Measurements from ENCODE around the gene SOS1. TPM values are rescaled to one million over a fixed set of nuclear protein-coding genes. Genes with fewer than 3 reads are reported as not detected.

SOS1 gene
- total RNA-seq, 1 donor from 2014 or later: 8.2 TPM

DNA sequence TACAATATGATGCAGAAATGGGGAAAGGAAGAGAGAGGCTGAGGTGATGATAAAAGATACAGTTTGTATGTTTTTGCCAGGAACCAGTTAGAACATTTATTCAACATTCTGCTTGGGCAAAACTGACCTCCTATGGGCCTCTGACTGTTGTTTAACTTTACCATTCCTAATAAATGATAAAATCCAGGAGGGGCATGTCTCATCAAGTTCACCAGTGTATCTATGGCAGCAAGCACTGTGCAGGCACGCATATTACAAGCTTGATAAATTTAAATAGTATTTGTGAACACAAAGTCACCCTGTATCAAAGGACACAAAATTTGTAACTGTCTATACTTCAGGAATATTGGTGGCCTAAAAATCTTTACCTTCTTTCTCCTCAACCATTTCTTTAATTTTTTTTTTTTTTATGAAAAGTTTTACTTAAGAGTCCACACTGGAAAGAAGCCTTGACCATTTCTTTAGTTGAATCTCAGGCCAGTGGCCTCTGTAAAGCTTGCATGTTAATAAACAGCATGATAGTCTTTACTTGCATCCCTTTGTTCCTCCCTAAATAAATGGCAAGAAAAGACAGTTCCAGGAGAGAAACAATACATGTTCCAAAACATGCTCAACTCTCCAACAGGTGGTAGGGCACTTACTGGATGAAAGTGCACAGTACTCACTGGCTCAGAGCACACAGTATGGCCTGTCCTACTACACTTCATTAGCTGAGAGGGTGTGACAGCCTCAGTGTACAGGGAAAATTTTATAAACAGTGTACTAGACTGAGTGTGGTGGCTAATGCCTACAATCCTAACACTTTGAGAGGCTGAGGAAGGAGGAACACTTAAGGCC is 52.3 kb downstream of the SOS1 start:
- TF ChIP-seq, protein P1, sequence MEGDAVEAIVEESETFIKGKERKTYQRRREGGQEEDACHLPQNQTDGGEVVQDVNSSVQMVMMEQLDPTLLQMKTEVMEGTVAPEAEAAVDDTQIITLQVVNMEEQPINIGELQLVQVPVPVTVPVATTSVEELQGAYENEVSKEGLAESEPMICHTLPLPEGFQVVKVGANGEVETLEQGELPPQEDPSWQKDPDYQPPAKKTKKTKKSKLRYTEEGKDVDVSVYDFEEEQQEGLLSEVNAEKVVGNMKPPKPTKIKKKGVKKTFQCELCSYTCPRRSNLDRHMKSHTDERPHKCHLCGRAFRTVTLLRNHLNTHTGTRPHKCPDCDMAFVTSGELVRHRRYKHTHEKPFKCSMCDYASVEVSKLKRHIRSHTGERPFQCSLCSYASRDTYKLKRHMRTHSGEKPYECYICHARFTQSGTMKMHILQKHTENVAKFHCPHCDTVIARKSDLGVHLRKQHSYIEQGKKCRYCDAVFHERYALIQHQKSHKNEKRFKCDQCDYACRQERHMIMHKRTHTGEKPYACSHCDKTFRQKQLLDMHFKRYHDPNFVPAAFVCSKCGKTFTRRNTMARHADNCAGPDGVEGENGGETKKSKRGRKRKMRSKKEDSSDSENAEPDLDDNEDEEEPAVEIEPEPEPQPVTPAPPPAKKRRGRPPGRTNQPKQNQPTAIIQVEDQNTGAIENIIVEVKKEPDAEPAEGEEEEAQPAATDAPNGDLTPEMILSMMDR (IDR thresholded peaks at IDR 0.05; ENCODE audit: insufficient read depth, low read length, severe bottlenecking): no peak
- no peak overlapping the region for H3K4me3 ChIP-seq (ENCODE audit: low read depth, low read length)
- no peaks in the 10 kb centered on the region for H3K27me3 ChIP-seq (ENCODE audit: control insufficient read depth, insufficient read depth, low read length)
- H3K36me3 ChIP-seq (ENCODE audit: control insufficient read depth, insufficient read depth, low read length): peaks cover 2% of the 10 kb centered on the region
- peak; percentile 90 for DNase-seq (ENCODE audit: low read depth)
- FAIRE-seq: no peak

DNA sequence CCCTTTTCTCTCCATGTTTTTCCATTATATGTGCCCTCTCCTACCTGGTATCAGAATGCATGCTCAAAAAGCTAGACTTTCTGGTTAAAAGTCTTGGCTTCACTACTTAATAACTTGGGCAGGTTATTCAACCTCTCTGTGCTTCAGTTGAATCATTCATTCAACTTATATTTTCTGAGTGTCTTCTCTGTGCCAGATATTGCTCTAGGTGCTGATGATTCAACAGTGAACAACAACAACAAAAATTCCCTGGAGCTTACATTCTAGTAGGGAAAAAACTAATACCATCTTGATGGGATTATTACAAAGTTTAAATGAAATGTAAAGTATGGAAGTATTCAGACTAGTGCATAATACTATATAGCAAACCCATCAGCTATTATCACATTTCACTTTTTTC is 55.2 kb downstream of the SOS1 start:
- FAIRE-seq: no peak
- TF ChIP-seq, protein P1 (IDR thresholded peaks at IDR 0.05; ENCODE audit: insufficient read depth, low read length, severe bottlenecking): no peak
- Histone ChIP-seq H3K36me3 (ENCODE audit: control insufficient read depth, insufficient read depth, low read length) (peaks cover 2% of the 10 kb centered on the region), H3K27me3 (ENCODE audit: control insufficient read depth, insufficient read depth, low read length) (no peaks in the 10 kb centered on the region), H3K4me3 (ENCODE audit: low read depth, low read length) (no peak overlapping the region)
- peak; percentile 67 for DNase-seq (ENCODE audit: low read depth)

DNA sequence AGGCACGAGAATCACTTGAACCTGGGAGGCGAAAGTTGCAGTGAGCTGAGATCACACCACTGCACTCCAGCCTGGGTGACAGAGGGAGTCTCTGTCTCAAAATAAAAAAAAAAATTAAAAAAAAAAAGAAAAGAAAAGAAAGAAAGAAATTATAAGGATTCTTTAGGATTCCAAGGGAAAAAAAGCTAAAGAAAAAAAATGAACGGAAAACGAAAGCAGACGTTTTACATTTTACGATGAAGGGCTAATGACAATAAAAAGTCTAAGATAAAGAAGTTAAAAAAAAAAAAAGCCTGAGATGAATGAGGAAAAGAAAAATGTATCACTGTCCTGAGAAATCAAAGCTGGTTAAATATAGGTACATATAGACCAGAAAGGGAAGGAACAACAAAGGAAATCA is 58.5 kb downstream of the SOS1 start:
- Histone ChIP-seq H3K36me3 (ENCODE audit: control insufficient read depth, insufficient read depth, low read length) (peaks cover 2% of the 10 kb centered on the region), H3K27me3 (ENCODE audit: control insufficient read depth, insufficient read depth, low read length) (no peaks in the 10 kb centered on the region), H3K4me3 (ENCODE audit: low read depth, low read length) (no peak overlapping the region)
- no peak for DNase-seq (ENCODE audit: low read depth)
- no peak for FAIRE-seq
- TF ChIP-seq, protein P1 (IDR thresholded peaks at IDR 0.05; ENCODE audit: insufficient read depth, low read length, severe bottlenecking): no peak

DNA sequence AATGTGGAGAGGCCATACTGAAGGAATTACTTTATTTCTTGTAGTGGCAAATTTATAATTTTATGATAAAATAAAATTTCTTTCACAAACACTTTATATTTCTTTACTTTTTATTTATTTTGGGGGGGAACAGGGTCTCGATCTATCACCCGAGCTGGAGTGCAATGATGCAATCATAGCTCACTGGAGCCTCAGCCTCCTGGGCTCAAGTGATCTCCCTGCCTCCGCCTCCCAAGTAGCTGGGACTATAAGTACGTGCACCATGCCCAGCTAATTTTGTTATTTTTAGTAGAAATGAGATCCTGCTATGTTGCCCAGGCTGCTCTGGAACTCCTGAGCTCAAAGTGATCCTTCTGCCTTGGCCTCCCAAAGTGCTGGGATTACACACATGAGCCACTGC is 59.6 kb downstream of the SOS1 start:
- peaks cover 2% of the 10 kb centered on the region for H3K36me3 ChIP-seq (ENCODE audit: control insufficient read depth, insufficient read depth, low read length)
- no peaks in the 10 kb centered on the region for H3K27me3 ChIP-seq (ENCODE audit: control insufficient read depth, insufficient read depth, low read length)
- no peak overlapping the region for H3K4me3 ChIP-seq (ENCODE audit: low read depth, low read length)
- FAIRE-seq (no peak), DNase-seq (ENCODE audit: low read depth) (no peak)
- TF ChIP-seq, protein P1 (IDR thresholded peaks at IDR 0.05; ENCODE audit: insufficient read depth, low read length, severe bottlenecking): no peak

DNA sequence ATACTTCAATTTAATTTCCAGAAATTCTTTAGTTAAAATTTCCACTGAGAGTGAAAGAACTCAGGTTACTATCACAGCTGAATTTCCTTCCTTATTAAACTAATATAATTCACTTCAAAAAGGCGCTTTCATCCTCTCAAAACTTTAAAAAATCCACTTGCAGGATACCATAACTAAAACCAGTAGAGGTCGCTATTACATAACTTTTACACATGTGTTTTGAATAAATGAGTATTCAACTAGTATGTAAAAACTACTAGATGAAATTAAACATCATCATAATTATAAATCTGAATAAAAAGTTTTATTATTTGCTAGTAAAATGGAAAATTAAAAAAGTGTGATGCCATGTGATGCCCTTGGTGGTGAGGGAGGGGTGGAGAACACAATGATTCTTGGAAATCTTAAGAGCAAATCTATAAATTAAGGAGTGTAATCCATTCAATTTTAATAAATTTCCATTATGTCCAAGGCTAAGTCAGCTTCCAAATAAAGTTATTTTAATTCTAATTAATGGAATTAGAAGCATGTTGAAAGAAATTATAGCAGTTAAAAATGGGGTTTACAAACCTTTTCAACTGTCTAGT is 61.4 kb downstream of the SOS1 start:
- Histone ChIP-seq H3K36me3 (ENCODE audit: control insufficient read depth, insufficient read depth, low read length) (no peaks in the 10 kb centered on the region), H3K4me3 (ENCODE audit: low read depth, low read length) (no peak overlapping the region), H3K27me3 (ENCODE audit: control insufficient read depth, insufficient read depth, low read length) (no peaks in the 10 kb centered on the region)
- FAIRE-seq: no peak
- DNase-seq (ENCODE audit: low read depth): peak; percentile 63
- TF ChIP-seq, protein P1 (IDR thresholded peaks at IDR 0.05; ENCODE audit: insufficient read depth, low read length, severe bottlenecking): no peak
